Tibial nerve (tissue), 4 donors: Measurements from ENCODE around the gene ADCY2. TPM values are rescaled to one million over a fixed set of nuclear protein-coding genes. Genes with fewer than 3 reads are reported as not detected.
A peak's percentile ranks its signal among the peaks of the same experiment; 100 is the strongest.

ENCODE experiments used
- DNase-seq, 2 donors: peaks; one replicate each; pipeline ENCODE4 v3.0.0-alpha.2; 2019; ENCODE audit warnings: low spot score in 2 of 2
- H3K27ac ChIP-seq, 4 donors: fragments of 200-600 bp; sonication (generic) in 3 of 4; one replicate each; pipeline ENCODE4 v1.5.1; 2017 to 2019; ENCODE audit warnings: mild to moderate bottlenecking in 1 of 4
- H3K27me3 ChIP-seq, 2 donors: fragments of 200-600 bp; sonication (generic) in 1 of 2; one replicate each; pipeline versions ENCODE4 v1.5.1 to v1.6.0; 2017 to 2019
- H3K36me3 ChIP-seq, 3 donors: fragments of 200-600 bp; sonication (generic); one replicate each; pipeline ENCODE4 v1.5.1; 2018 to 2019
- H3K4me1 ChIP-seq, 4 donors: fragments of 200-600 bp; sonication (generic) in 3 of 4; one replicate each; pipeline ENCODE4 v1.5.1; 2017 to 2019
- H3K4me3 ChIP-seq, 4 donors: fragments of 200-600 bp; sonication (generic) in 3 of 4; one replicate each; pipeline ENCODE4 v1.5.1; 2017 to 2019; ENCODE audit warnings: mild to moderate bottlenecking in 1 of 4, moderate library complexity in 1 of 4
- H3K9me3 ChIP-seq, 4 donors: fragments of 200-600 bp; sonication (generic) in 3 of 4; one replicate each; pipeline ENCODE4 v1.5.1; 2017 to 2019
- CTCF ChIP-seq, 5 experiments: fragments of 200-600 bp in 3 of 5; fragments of 450-650 bp in 2 of 5; sonication (generic) in 3 of 5; IDR thresholded peaks; one replicate each; pipeline ENCODE4 v1.5.1; 2016 to 2019; ENCODE audit warnings: antibody characterized with exemption in 5 of 5, mild to moderate bottlenecking in 3 of 5, moderate library complexity in 2 of 5
- EP300 ChIP-seq, 2 donors: sonication (generic); formaldehyde crosslinking; IDR thresholded peaks; one replicate each; pipeline ENCODE4 v1.6.1; 2017; ENCODE audit warnings: antibody characterized with exemption in 2 of 2, mild to moderate bottlenecking in 1 of 2
- POLR2A ChIP-seq, 2 donors: fragments of 450-650 bp; IDR thresholded peaks; one replicate each; pipeline ENCODE4 v1.6.1; 2017; ENCODE audit warnings: antibody characterized with exemption in 2 of 2, mild to moderate bottlenecking in 2 of 2, moderate library complexity in 2 of 2
- WGBS, 2 donors: methylation state at CpG; one replicate each; pipeline ENCODE4 v1.1.5; 2018; 5-methylcytosine and 5-hydroxymethylcytosine counted together
- total RNA-seq, 4 donors: library from RNA; depleted of rRNA; stranded (reverse); fragments of >200 nt; gene quantifications; one replicate each; pipeline ENCODE4 v1.1.0, GENCODE V29; 2016

Gene ADCY2
- total RNA-seq, 4 donors from 2014 or later, result 4.2 to 11.8 (median 10.0) TPM

DNA sequence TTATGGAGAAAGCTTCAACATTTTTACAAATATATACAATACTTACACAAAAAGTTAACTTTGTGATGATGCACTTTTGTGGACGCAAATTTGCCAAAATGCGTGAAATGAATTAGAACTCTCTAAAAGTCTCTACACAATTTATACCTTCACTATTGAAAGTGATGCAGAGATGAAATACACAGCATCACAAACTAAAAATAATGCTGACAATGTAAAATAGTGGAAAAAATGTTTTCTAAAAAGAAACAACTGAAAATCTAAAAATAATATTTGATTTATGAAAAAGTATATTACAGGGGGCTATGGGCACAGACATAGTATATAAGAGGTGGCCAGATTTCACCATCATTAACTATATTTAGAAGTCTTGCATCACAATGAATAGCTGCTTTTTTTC lies 188.8 kb downstream of the ADCY2 start:
- H3K4me3 ChIP-seq, result no peak overlapping the region
- 97 to 100% methylated on average over 2 of the region's 2 CpGs for WGBS, 2 donors
- DNase-seq, result no peak

GRCh38 chr5:7585807-7586206 lies 189.9 kb downstream of the ADCY2 start:
- 95 to 96% methylated on average over 3 of the region's 3 CpGs for WGBS, 2 donors
- DNase-seq, result no peak
- Histone ChIP-seq H3K4me3 (no peak overlapping the region), H3K9me3 (no peaks in the 10 kb centered on the region), H3K4me1 (no peaks in the 10 kb centered on the region), H3K27ac (no peak overlapping the region), H3K27me3 (no peaks in the 10 kb centered on the region), H3K36me3 (no peaks in the 10 kb centered on the region)
- no peak for TF ChIP-seq CTCF (IDR thresholded peaks at IDR 0.05)
- no peak for TF ChIP-seq POLR2A (IDR thresholded peaks at IDR 0.05)
- no peak for TF ChIP-seq EP300 (IDR thresholded peaks at IDR 0.05)

More for the DNA sequence above, 188.8 kb downstream of the ADCY2 start:
- Histone ChIP-seq H3K36me3 (no peaks in the 10 kb centered on the region), H3K4me1 (no peaks in the 10 kb centered on the region), H3K27ac (no peak overlapping the region), H3K27me3 (no peaks in the 10 kb centered on the region), H3K9me3 (no peaks in the 10 kb centered on the region)
- TF ChIP-seq EP300 (IDR thresholded peaks at IDR 0.05), result no peak
- TF ChIP-seq POLR2A (IDR thresholded peaks at IDR 0.05), result no peak
- no peak for TF ChIP-seq CTCF (IDR thresholded peaks at IDR 0.05)

DNA sequence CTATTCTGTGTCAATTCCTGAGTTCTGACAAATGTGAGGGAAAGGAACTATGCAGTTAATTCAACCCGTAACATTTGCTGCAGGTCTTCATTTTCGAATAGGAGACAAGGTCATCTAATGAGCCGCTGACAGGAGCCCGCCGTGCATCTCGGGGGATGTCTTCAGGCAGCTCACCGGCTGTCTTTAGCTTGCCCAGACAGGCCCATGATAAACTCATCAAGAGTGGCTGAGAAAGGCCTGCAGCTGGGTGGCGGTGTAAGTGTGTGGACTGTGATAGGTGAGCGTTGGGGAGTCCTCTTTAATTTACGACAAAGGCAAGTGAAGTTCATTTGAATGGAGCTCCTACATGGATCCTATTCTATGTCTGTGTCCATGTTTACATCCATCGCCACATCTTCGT lies 190.5 kb downstream of the ADCY2 start:
- H3K4me3 ChIP-seq, result no peak overlapping the region
- no peak overlapping the region for H3K27ac ChIP-seq
- no peaks in the 10 kb centered on the region for H3K4me1 ChIP-seq
- no peaks in the 10 kb centered on the region for H3K27me3 ChIP-seq
- no peaks in the 10 kb centered on the region for H3K36me3 ChIP-seq
- H3K9me3 ChIP-seq, result no peaks in the 10 kb centered on the region
- WGBS, 2 donors, result 91 to 93% methylated on average over 12 of the region's 12 CpGs
- DNase-seq, result no peak
- no peak for TF ChIP-seq CTCF (IDR thresholded peaks at IDR 0.05)
- TF ChIP-seq EP300 (IDR thresholded peaks at IDR 0.05), result no peak
- TF ChIP-seq POLR2A (IDR thresholded peaks at IDR 0.05), result no peak

GRCh38 chr5:7589800-7590199 lies 193.9 kb downstream of the ADCY2 start:
- Histone ChIP-seq H3K4me3 (no peak overlapping the region), H3K9me3 (no peaks in the 10 kb centered on the region), H3K4me1 (no peaks in the 10 kb centered on the region), H3K27ac (no peak overlapping the region), H3K36me3 (no peaks in the 10 kb centered on the region), H3K27me3 (no peaks in the 10 kb centered on the region)
- 81 to 89% methylated on average over 5 of the region's 5 CpGs for WGBS, 2 donors
- no peak for DNase-seq
- TF ChIP-seq POLR2A (IDR thresholded peaks at IDR 0.05) (no peak), CTCF (IDR thresholded peaks at IDR 0.05) (no peak), EP300 (IDR thresholded peaks at IDR 0.05) (no peak)

GRCh38 chr5:7592910-7593309 lies 197.0 kb downstream of the ADCY2 start:
- H3K4me1 ChIP-seq, result no peaks in the 10 kb centered on the region
- H3K9me3 ChIP-seq, result no peaks in the 10 kb centered on the region
- no peak overlapping the region for H3K27ac ChIP-seq
- WGBS, 2 donors, result 41 to 53% methylated on average over 6 of the region's 6 CpGs
- DNase-seq, result no peak
- H3K4me3 ChIP-seq, result no peak overlapping the region
- H3K27me3 ChIP-seq, result no peaks in the 10 kb centered on the region
- H3K36me3 ChIP-seq, result no peaks in the 10 kb centered on the region
- TF ChIP-seq EP300 (IDR thresholded peaks at IDR 0.05) (no peak), CTCF (IDR thresholded peaks at IDR 0.05) (peak in 1 of 5 experiments; percentile 9)
